ENCODE measurements around the gene CFB. TPM values are rescaled to one million over a fixed set of nuclear protein-coding genes. Genes with fewer than 3 reads are reported as not detected.
A peak's percentile ranks its signal among the peaks of the same experiment; 100 is the strongest.

Gene CFB
- total and polyA plus RNA-seq, 9 of the 15 experiments (the other 6 are each of a cell fraction or from before 2014, with no cell fraction given), result 0.08 to 0.91 (median 0.22) TPM; not detected in 4

GRCh38 chr6:31971993-31972708 is 26.3 kb downstream of the CFB start, which contains the start of gene DXO (continued):
- TF ChIP-seq ATF3 (IDR thresholded peaks at IDR 0.05), result peak; percentile 100
- peak; percentile 97 for TF ChIP-seq ATF3 (CRISPR knock-in tag; conservative IDR thresholded peaks at IDR 0.05)
- TF ChIP-seq NCOA6 (IDR thresholded peaks at IDR 0.05), result no peak
- no peak for TF ChIP-seq FOXJ3 (CRISPR knock-in tag; IDR thresholded peaks at IDR 0.05)
- no peak for TF ChIP-seq STAT5B (CRISPR knock-in tag; IDR thresholded peaks at IDR 0.05)
- no peak for TF ChIP-seq ID3 (CRISPR knock-in tag; IDR thresholded peaks at IDR 0.05)
- TF ChIP-seq ID3 (tag; IDR thresholded peaks at IDR 0.05), result peak; percentile 89
- TF ChIP-seq BCLAF1 (IDR thresholded peaks at IDR 0.05; ENCODE audit: borderline replicate concordance in 1 of 2, control insufficient read depth in 1 of 2, low read depth in 2 of 2, low read length in 1 of 2), result peak; percentile 52 to 65; a peak in 2 of 4 replicates
- TF ChIP-seq RBM17 (IDR thresholded peaks at IDR 0.05; ENCODE audit: borderline replicate concordance, low read depth, low read length), result no peak
- peak; percentile 17; the same call in 1 of the 2 replicates for TF ChIP-seq MED1 (CRISPR knock-in tag; IDR thresholded peaks at IDR 0.05; ENCODE audit: borderline replicate concordance)
- TF ChIP-seq E4F1 (CRISPR knock-in tag; IDR thresholded peaks at IDR 0.05; ENCODE audit: borderline replicate concordance), result no peak
- TF ChIP-seq SETDB1 (IDR thresholded peaks at IDR 0.05; ENCODE audit: low read length), result no peak
- TF ChIP-seq ZBTB8A (IDR thresholded peaks at IDR 0.05; ENCODE audit: partially characterized antibody), result no peak
- peak; percentile 67 for TF ChIP-seq USF1 (CRISPR knock-in tag; IDR thresholded peaks at IDR 0.05)
- no peak for TF ChIP-seq MAFF (IDR thresholded peaks at IDR 0.05; ENCODE audit: low read length)
- TF ChIP-seq ZFP91 (CRISPR knock-in tag; IDR thresholded peaks at IDR 0.05), result peak; percentile 80
